ENCODE measurements around the gene CACFD1.

DNA sequence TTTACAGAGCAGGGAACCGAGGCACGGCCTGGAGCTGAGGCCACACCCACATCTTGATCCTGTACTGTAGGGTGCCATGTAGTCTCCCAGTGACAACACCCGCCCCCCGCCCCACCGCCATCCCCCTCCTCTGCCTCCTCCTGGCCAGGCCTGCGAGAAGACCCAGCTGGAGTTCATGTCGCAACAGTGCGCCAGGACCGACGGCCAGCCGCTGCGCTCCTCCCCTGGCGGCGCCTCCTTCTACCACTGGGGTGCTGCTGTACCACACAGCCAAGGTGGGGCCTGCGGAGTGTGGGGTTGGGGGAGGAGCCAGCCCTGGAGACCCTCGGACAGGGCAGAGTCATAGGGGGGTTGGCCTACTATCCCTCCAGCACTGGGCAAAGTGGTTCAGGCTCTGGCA is 23.1 kb upstream of the CACFD1 start:
- TF ChIP-seq GATA2 (IDR thresholded peaks at IDR 0.05; ENCODE audit: low read depth, low read length) (no peak), GATA3 (IDR thresholded peaks at IDR 0.05; ENCODE audit: low read depth, low read length) (no peak)

Measured in SH-SY5Y (cell line).